GM12878 (cell line): Measurements from ENCODE around the gene FBXW8. TPM values are rescaled to one million over a fixed set of nuclear protein-coding genes. Genes with fewer than 3 reads are reported as not detected.

Experiments used
- ATAC-seq: fragments of 200-7000 bp; cut with Tn5 transposase; 3 replicates; pipeline ENCODE4 v1.9.1; 2020; ENCODE audit warnings: mild to moderate bottlenecking, moderate library complexity
- BruUV-seq: library from RNA; stranded (reverse); fragments of 400-500 nt; replicated peaks from 2 replicates; lab custom pipeline; 2021; lab: Mats Ljungman, UMichigan
- CTCF ChIA-PET: fragments of 300-600 bp; sonication (Branson Sonifier 250); formaldehyde crosslinking; extraction: SDS; loops from one replicate; lab custom pipeline; 2021; ENCODE audit warnings: inconsistent platforms; lab: Yijun Ruan, JAX
- POLR2A ChIA-PET: fragments of 350-600 bp; formaldehyde crosslinking; extraction: SDS; loops from one replicate; lab custom pipeline; 2021; ENCODE audit warnings: inconsistent platforms; lab: Charles Lee
- RAD21 ChIA-PET: fragments of 300-600 bp; sonication (Branson Sonifier 250); formaldehyde crosslinking; loops from one replicate; lab custom pipeline; 2023; ENCODE audit warnings: antibody characterized with exemption; ENCODE audit not compliant: unreplicated experiment; lab: Charles Lee
- SMC1A ChIA-PET: fragments of 300-600 bp; sonication (Branson Sonifier 250); formaldehyde crosslinking; loops from one replicate; lab custom pipeline; 2023; ENCODE audit not compliant: unreplicated experiment, uncharacterized antibody; lab: Charles Lee
- DNase-seq: peaks from one replicate; pipeline ENCODE4 v3.0.0-alpha.2; 2011; ENCODE audit warnings: low read depth, low spot score
- FAIRE-seq: peaks from 3 replicates; lab custom pipeline; 2011; peaks lifted over from hg19 to GRCh38; lab: Jason Lieb, UNC
- H2AFZ ChIP-seq: 2 replicates; pipeline ENCODE4 v1.6.0; 2011; ENCODE audit warnings: low read depth, low read length, control low read depth; ENCODE audit not compliant: control insufficient read depth
- H3K27ac ChIP-seq: 2 replicates; pipeline ENCODE4 v1.5.1; 2011; ENCODE audit warnings: control low read depth; ENCODE audit not compliant: control insufficient read depth, insufficient read depth
- H3K27me3 ChIP-seq, 2 experiments: replicated peaks in 1 of 2; 2 replicates each; pipeline versions ENCODE4 v1.6.0 to v1.6.1; 2011; ENCODE audit warnings: low read length in 1 of 2; ENCODE audit not compliant: control insufficient read depth in 2 of 2, insufficient read depth in 2 of 2
- H3K36me3 ChIP-seq, 2 experiments: 2 replicates each; pipeline ENCODE4 v1.5.1; 2011; ENCODE audit warnings: low read length in 1 of 2; ENCODE audit not compliant: control insufficient read depth in 2 of 2, insufficient read depth in 2 of 2
- H3K4me1 ChIP-seq: 2 replicates; pipeline ENCODE4 v1.6.1; 2011; ENCODE audit warnings: mild to moderate bottlenecking, low read length, moderate library complexity, mixed read lengths; ENCODE audit not compliant: control insufficient read depth, insufficient read depth
- H3K4me2 ChIP-seq: 2 replicates; pipeline ENCODE4 v1.6.0; 2011; ENCODE audit warnings: control low read depth; ENCODE audit not compliant: control insufficient read depth, insufficient read depth
- H3K4me3 ChIP-seq: fragments of 200-600 bp; sonication (generic); 2 replicates; pipeline ENCODE4 v1.5.1; 2016
- H3K79me2 ChIP-seq: 2 replicates; pipeline ENCODE4 v1.6.0; 2011; ENCODE audit warnings: low read length; ENCODE audit not compliant: control insufficient read depth, insufficient read depth
- H3K9ac ChIP-seq: 2 replicates; pipeline ENCODE4 v1.8.0; 2011; ENCODE audit warnings: low read length, control low read depth, mixed read lengths; ENCODE audit not compliant: control insufficient read depth, insufficient read depth
- H3K9me3 ChIP-seq: replicated peaks from 3 replicates; pipeline ENCODE4 v1.5.1; 2011; ENCODE audit warnings: mild to moderate bottlenecking, low read length; ENCODE audit not compliant: control insufficient read depth, insufficient read depth
- H4K20me1 ChIP-seq: 2 replicates; pipeline ENCODE4 v1.6.0; 2011; ENCODE audit not compliant: control insufficient read depth, insufficient read depth
- NBN ChIP-seq: fragments of 450-650 bp; IDR thresholded peaks from 2 replicates; pipeline ENCODE4 v1.6.1; 2016
- RELA ChIP-seq: fragments of 450-650 bp; IDR thresholded peaks from 2 replicates; pipeline ENCODE4 v1.8.0; 2014; ENCODE audit warnings: borderline replicate concordance; ENCODE audit not compliant: partially characterized antibody
- SREBF1 ChIP-seq: IDR thresholded peaks from 2 replicates; pipeline ENCODE4 v1.6.1; 2012; ENCODE audit warnings: mild to moderate bottlenecking, low read length
- TBL1XR1 ChIP-seq: IDR thresholded peaks from 2 replicates; pipeline ENCODE4 v1.6.1; 2012; ENCODE audit warnings: low read depth, low read length, improper control_type of control experiment
- YBX1 ChIP-seq: fragments of 450-650 bp; IDR thresholded peaks from 2 replicates; pipeline ENCODE4 v1.6.1; 2016; ENCODE audit warnings: antibody characterized with exemption
- ZNF217 ChIP-seq: fragments of 450-650 bp; IDR thresholded peaks from 2 replicates; pipeline ENCODE4 v1.6.1; 2017; ENCODE audit warnings: antibody characterized with exemption, mild to moderate bottlenecking
- WGBS: methylation state at CpG from one replicate; pipeline ENCODE4 v1.1.6; 2016; ENCODE audit warnings: low lambda C conversion rate; ENCODE audit not compliant: insufficient replicate concordance, insufficient coverage; ENCODE audit errors: missing lambda C conversion rate; 5-methylcytosine and 5-hydroxymethylcytosine counted together
- in situ Hi-C: fragments of 300-500 bp; cut with MboI; formaldehyde crosslinking; loops from 9 replicates; pipeline ENCODE4 v1.14.3; 2018; ENCODE audit warnings: mixed read lengths
- intact Hi-C: fragments of 100-400 bp; cut with micrococcal nuclease; formaldehyde crosslinking; loops from one replicate; pipeline ENCODE4 v1.14.2; 2022; ENCODE audit not compliant: unreplicated experiment
- polyA plus RNA-seq, 11 experiments: library from polyadenylated mRNA; depleted of rRNA in 4 of 11; unstranded in 6 of 11; stranded (reverse) in 5 of 11; fragments of >200 nt; fragmentation: Nextera tagmentation in 4 of 11; fragmentation: Illumina TruSeq in 1 of 11; extraction: Ambion mirVana in 4 of 11; extraction: Trizol in 1 of 11; gene quantifications; 1 replicate in 1 of 11; 2 replicates in 10 of 11; pipeline versions ENCODE4 v1.2.1 to v1.2.3, GENCODE V29; 2011 to 2016; ENCODE audit warnings: inconsistent platforms in 2 of 11, missing spikeins in 2 of 11, low read depth in 1 of 11
- total RNA-seq, 4 experiments: library from RNA; depleted of rRNA in 3 of 4; stranded (reverse); fragments of >200 nt in 3 of 4; fragmentation: Illumina TruSeq in 1 of 4; extraction: Trizol in 1 of 4; gene quantifications; 2 replicates each; pipeline versions ENCODE4 v1.2.1 to v1.2.3, GENCODE V29; 2013 to 2021
- TF ChIP-seq, protein P1 (sequence below): fragments of 450-650 bp; formaldehyde crosslinking; IDR thresholded peaks from 2 replicates; pipeline ENCODE4 v1.4.0; 2020; ENCODE audit warnings: mild to moderate bottlenecking, moderate library complexity
- TF ChIP-seq, protein P2 (sequence below): fragments of 450-650 bp; formaldehyde crosslinking; IDR thresholded peaks from 2 replicates; pipeline ENCODE4 v1.5.0; 2022; ENCODE audit warnings: mild to moderate bottlenecking, missing genetic modification characterization
- TF ChIP-seq, protein P3 (sequence below): IDR thresholded peaks from 2 replicates; pipeline ENCODE4 v1.6.1; 2011; ENCODE audit warnings: borderline replicate concordance, low read depth, mild to moderate bottlenecking, moderate library complexity, mixed read lengths, low read length; ENCODE audit not compliant: insufficient read depth; ENCODE audit errors: extremely low read length
- TF ChIP-seq, protein P4 (sequence below): IDR thresholded peaks from 2 replicates; pipeline ENCODE4 v1.6.1; 2012; ENCODE audit warnings: mild to moderate bottlenecking, low read depth, low read length

Gene FBXW8
- total and polyA plus RNA-seq, 10 of the 15 experiments (the other 5 are each of a cell fraction or from before 2014, with no cell fraction given), result 0.49 to 7.5 (median 4.4) TPM

DNA sequence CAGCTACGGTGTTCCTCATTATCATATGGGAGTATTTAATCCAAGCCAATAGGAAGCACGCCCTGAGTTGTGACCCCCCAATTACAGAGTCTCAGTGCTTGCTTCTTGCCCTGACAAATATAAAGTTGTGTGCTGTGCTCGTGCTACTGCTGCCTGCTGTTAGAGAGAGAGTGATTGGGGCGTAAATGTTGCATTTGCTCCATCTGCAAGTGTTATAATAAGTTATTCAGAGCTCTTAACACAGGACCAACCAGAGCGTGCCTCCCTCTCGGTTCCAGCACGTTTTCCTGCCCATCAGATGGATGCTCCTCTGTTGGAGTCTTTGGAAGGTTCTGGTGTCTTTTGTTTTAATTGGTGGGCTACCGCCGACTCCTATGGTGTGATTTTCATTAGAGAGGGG is 107.1 kb downstream of the FBXW8 start (continued):
- TF ChIP-seq, protein P1, sequence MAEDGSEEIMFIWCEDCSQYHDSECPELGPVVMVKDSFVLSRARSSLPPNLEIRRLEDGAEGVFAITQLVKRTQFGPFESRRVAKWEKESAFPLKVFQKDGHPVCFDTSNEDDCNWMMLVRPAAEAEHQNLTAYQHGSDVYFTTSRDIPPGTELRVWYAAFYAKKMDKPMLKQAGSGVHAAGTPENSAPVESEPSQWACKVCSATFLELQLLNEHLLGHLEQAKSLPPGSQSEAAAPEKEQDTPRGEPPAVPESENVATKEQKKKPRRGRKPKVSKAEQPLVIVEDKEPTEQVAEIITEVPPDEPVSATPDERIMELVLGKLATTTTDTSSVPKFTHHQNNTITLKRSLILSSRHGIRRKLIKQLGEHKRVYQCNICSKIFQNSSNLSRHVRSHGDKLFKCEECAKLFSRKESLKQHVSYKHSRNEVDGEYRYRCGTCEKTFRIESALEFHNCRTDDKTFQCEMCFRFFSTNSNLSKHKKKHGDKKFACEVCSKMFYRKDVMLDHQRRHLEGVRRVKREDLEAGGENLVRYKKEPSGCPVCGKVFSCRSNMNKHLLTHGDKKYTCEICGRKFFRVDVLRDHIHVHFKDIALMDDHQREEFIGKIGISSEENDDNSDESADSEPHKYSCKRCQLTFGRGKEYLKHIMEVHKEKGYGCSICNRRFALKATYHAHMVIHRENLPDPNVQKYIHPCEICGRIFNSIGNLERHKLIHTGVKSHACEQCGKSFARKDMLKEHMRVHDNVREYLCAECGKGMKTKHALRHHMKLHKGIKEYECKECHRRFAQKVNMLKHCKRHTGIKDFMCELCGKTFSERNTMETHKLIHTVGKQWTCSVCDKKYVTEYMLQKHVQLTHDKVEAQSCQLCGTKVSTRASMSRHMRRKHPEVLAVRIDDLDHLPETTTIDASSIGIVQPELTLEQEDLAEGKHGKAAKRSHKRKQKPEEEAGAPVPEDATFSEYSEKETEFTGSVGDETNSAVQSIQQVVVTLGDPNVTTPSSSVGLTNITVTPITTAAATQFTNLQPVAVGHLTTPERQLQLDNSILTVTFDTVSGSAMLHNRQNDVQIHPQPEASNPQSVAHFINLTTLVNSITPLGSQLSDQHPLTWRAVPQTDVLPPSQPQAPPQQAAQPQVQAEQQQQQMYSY, result no peak
- no peak for TF ChIP-seq SREBF1
- TF ChIP-seq, protein P2, sequence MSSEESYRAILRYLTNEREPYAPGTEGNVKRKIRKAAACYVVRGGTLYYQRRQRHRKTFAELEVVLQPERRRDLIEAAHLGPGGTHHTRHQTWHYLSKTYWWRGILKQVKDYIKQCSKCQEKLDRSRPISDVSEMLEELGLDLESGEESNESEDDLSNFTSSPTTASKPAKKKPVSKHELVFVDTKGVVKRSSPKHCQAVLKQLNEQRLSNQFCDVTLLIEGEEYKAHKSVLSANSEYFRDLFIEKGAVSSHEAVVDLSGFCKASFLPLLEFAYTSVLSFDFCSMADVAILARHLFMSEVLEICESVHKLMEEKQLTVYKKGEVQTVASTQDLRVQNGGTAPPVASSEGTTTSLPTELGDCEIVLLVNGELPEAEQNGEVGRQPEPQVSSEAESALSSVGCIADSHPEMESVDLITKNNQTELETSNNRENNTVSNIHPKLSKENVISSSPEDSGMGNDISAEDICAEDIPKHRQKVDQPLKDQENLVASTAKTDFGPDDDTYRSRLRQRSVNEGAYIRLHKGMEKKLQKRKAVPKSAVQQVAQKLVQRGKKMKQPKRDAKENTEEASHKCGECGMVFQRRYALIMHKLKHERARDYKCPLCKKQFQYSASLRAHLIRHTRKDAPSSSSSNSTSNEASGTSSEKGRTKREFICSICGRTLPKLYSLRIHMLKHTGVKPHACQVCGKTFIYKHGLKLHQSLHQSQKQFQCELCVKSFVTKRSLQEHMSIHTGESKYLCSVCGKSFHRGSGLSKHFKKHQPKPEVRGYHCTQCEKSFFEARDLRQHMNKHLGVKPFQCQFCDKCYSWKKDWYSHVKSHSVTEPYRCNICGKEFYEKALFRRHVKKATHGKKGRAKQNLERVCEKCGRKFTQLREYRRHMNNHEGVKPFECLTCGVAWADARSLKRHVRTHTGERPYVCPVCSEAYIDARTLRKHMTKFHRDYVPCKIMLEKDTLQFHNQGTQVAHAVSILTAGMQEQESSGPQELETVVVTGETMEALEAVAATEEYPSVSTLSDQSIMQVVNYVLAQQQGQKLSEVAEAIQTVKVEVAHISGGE (CRISPR knock-in tag), result no peak

DNA sequence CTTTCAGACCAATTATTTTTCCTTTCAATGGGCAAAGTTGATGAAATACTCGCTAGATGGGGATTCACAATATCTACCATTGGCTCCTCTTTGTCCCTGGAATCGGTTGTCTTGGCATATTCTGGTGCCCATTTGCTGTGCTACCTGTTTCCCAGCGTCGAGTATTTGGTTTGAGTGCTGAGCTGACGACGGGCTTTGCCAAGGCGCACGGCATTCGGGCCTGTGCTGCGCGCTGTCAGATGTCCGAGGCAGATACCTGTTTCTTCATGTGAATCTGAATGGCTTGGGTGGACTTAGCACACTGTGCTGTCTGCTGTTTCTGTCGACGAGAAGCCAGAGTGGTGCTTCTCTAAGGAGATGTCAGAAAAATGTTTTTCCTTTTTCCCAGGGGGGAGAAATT is 107.5 kb downstream of the FBXW8 start:
- SMC1A ChIA-PET, result no interaction called here
- no peak for TF ChIP-seq ZNF217
- no peak for TF ChIP-seq TBL1XR1
- TF ChIP-seq, protein P3, sequence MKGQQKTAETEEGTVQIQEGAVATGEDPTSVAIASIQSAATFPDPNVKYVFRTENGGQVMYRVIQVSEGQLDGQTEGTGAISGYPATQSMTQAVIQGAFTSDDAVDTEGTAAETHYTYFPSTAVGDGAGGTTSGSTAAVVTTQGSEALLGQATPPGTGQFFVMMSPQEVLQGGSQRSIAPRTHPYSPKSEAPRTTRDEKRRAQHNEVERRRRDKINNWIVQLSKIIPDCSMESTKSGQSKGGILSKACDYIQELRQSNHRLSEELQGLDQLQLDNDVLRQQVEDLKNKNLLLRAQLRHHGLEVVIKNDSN, result no peak
- TF ChIP-seq, protein P4, sequence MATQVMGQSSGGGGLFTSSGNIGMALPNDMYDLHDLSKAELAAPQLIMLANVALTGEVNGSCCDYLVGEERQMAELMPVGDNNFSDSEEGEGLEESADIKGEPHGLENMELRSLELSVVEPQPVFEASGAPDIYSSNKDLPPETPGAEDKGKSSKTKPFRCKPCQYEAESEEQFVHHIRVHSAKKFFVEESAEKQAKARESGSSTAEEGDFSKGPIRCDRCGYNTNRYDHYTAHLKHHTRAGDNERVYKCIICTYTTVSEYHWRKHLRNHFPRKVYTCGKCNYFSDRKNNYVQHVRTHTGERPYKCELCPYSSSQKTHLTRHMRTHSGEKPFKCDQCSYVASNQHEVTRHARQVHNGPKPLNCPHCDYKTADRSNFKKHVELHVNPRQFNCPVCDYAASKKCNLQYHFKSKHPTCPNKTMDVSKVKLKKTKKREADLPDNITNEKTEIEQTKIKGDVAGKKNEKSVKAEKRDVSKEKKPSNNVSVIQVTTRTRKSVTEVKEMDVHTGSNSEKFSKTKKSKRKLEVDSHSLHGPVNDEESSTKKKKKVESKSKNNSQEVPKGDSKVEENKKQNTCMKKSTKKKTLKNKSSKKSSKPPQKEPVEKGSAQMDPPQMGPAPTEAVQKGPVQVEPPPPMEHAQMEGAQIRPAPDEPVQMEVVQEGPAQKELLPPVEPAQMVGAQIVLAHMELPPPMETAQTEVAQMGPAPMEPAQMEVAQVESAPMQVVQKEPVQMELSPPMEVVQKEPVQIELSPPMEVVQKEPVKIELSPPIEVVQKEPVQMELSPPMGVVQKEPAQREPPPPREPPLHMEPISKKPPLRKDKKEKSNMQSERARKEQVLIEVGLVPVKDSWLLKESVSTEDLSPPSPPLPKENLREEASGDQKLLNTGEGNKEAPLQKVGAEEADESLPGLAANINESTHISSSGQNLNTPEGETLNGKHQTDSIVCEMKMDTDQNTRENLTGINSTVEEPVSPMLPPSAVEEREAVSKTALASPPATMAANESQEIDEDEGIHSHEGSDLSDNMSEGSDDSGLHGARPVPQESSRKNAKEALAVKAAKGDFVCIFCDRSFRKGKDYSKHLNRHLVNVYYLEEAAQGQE, result no peak
- TF ChIP-seq YBX1, result no peak
- no peak for TF ChIP-seq RELA
- TF ChIP-seq NBN, result no peak

More for the DNA sequence above, 107.5 kb downstream of the FBXW8 start:
- intact Hi-C loops, result no loop called here
- Histone ChIP-seq H3K9ac (no peak overlapping the region), H3K27ac (no peak overlapping the region), H3K9me3 (no peaks in the 10 kb centered on the region), H4K20me1 (no peaks in the 10 kb centered on the region; the same call in 1 of the 2 replicates), H3K4me2 (no peak overlapping the region), H2AFZ (no peak overlapping the region), H3K79me2 (no peaks in the 10 kb centered on the region), H3K4me1 (no peaks in the 10 kb centered on the region), H3K36me3 (peaks cover 0 to 4% of the 10 kb centered on the region in 2 experiments; a peak in 1 of 4 replicates), H3K4me3 (no peak overlapping the region), H3K27me3 (no peaks in the 10 kb centered on the region)
- FAIRE-seq (no peak), DNase-seq (no peak), ATAC-seq (no peak)
- CTCF ChIA-PET, result interaction anchor here (1.0 to 1.2 kb wide), 2 partner anchors 8 to 102 kb away, joined by 3 to 9 read pairs; no protein-coding TSS in a partner anchor
- BruUV-seq, result no TSS peak
- RAD21 ChIA-PET, result interaction anchor here (0.6 kb wide), 1 partner anchor 633 kb away, joined by 8 read pairs; no protein-coding TSS in a partner anchor
- POLR2A ChIA-PET, result no interaction called here
- 94% methylated on average over 14 of the region's 14 CpGs for WGBS
- in situ Hi-C loops, result no loop called here
